Glutamatergic neuron (in vitro differentiated cells): ENCODE results near the gene VAMP8. TPM values are rescaled to one million over a fixed set of nuclear protein-coding genes. Genes with fewer than 3 reads are reported as not detected.

Experiments
- DNase-seq: peaks from one replicate; pipeline ENCODE4 v3.0.0; 2022
- H3K27ac Mint-ChIP-seq: one replicate; pipeline ENCODE4 v1.8.0; 2020; ENCODE audit warnings: mild to moderate bottlenecking, mixed read lengths, inconsistent platforms; ENCODE audit not compliant: unreplicated experiment
- H3K27me3 Mint-ChIP-seq: one replicate; pipeline ENCODE4 v1.8.0; 2020; ENCODE audit warnings: mild to moderate bottlenecking, moderate library complexity, mixed read lengths, inconsistent platforms; ENCODE audit not compliant: unreplicated experiment
- H3K36me3 Mint-ChIP-seq: one replicate; pipeline ENCODE4 v1.8.0; 2020; ENCODE audit warnings: mild to moderate bottlenecking, mixed read lengths, inconsistent platforms; ENCODE audit not compliant: unreplicated experiment
- H3K4me1 Mint-ChIP-seq: one replicate; pipeline ENCODE4 v1.8.0; 2020; ENCODE audit warnings: mild to moderate bottlenecking, low read depth, mixed read lengths, inconsistent platforms; ENCODE audit not compliant: unreplicated experiment
- H3K4me3 Mint-ChIP-seq: one replicate; pipeline ENCODE4 v1.8.0; 2020; ENCODE audit warnings: mild to moderate bottlenecking, mixed read lengths, inconsistent platforms; ENCODE audit not compliant: unreplicated experiment
- H3K9me3 Mint-ChIP-seq: one replicate; pipeline ENCODE4 v1.8.0; 2020; ENCODE audit warnings: mild to moderate bottlenecking, moderate library complexity, mixed read lengths, inconsistent platforms; ENCODE audit not compliant: unreplicated experiment
- total RNA-seq: library from RNA; stranded (reverse); fragmentation: NEBNext Ultra II Directional; extraction: Animal tissue kit (Norgen Biotek cat#: 25700); gene quantifications from one replicate; pipeline ENCODE4 v1.2.1, GENCODE V29; 2021; ENCODE audit not compliant: unreplicated experiment
- TF ChIP-seq, protein P1 (sequence below): fragments of 200-600 bp; sonication (generic); IDR thresholded peaks from one replicate; pipeline ENCODE4 v1.5.0; 2021; ENCODE audit not compliant: partially characterized antibody, unreplicated experiment

The VAMP8 gene
- total RNA-seq, 1 donor from 2014 or later: 0.78 TPM

DNA sequence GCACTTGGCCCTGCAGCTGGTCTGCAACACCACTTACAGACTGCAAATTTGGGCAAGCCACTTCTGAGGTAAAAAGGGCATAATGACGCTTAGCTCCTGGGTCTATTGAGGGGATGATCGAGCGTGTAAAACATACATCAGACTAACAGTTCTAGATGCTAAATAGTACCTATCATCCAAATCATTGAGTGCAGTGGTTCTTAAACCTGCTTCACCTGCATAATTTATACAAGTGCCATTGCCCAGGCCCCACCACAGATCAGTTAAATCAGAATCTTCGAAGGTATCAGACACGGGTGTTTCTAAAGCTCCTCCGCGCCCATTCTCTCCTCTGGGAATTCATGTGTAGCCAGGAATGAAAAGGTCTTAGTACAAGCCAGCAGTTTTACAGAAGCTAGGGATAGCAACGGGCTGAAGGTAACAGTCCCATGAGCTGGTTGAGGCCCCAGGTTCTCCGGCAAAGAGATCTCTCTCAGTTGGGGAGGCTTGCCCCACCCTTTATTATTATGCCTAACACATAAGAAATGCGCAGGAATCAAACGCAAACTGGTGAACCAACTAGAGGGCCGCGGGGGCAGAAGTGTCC lies 17.4 kb downstream of the VAMP8 start:
- H3K4me1 Mint-ChIP-seq: peaks cover 4% of the 10 kb centered on the region
- H3K27ac Mint-ChIP-seq: peak overlapping the region; percentile 91
- DNase-seq: no peak
- no peaks in the 10 kb centered on the region for H3K36me3 Mint-ChIP-seq
- peaks cover 9% of the 10 kb centered on the region for H3K9me3 Mint-ChIP-seq
- peak overlapping the region; percentile 100 for H3K4me3 Mint-ChIP-seq
- TF ChIP-seq, protein P1, sequence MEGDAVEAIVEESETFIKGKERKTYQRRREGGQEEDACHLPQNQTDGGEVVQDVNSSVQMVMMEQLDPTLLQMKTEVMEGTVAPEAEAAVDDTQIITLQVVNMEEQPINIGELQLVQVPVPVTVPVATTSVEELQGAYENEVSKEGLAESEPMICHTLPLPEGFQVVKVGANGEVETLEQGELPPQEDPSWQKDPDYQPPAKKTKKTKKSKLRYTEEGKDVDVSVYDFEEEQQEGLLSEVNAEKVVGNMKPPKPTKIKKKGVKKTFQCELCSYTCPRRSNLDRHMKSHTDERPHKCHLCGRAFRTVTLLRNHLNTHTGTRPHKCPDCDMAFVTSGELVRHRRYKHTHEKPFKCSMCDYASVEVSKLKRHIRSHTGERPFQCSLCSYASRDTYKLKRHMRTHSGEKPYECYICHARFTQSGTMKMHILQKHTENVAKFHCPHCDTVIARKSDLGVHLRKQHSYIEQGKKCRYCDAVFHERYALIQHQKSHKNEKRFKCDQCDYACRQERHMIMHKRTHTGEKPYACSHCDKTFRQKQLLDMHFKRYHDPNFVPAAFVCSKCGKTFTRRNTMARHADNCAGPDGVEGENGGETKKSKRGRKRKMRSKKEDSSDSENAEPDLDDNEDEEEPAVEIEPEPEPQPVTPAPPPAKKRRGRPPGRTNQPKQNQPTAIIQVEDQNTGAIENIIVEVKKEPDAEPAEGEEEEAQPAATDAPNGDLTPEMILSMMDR: no peak
- peaks cover 15% of the 10 kb centered on the region for H3K27me3 Mint-ChIP-seq

DNA sequence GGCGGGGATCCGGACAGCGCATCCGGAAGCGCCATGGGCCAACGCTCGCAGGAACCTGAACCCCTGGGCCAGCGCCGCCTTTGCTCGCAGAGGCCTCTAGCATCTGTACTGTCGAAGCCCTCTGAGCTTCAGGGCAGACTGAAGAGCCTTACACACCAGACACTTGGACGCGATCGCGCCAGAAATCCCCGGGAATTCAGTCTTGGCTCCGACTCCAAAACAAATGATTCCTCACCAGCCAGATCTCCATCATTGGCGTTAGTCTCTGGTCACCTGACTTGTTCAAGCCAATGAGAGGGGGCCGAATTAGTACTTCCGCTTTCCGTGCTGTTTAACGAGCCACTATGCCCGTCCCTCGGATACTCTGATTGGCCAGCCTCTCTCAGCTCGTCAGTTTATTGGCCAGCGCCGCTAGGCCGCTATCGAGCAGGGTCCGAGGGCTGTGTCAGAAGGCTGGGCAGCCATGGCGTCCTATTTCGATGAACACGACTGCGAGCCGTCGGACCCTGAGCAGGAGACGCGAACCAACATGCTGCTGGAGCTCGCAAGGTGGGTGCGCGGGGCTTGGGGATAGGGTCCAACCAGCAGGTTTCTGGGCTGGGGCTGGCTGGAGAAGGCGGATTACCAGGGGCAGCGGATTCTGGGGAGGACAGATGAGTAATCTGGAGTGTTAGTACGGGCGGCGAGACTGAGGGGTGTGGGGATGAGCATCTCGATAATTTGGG lies 18.1 kb downstream of the VAMP8 start, which contains the start of gene RNF181:
Gene RNF181, plus strand, starts transcription at position 445 of the 725 bp plus-strand sequence. Its CDS starts 19 bp downstream, at position 464.
- H3K27me3 Mint-ChIP-seq: peaks cover 15% of the 10 kb centered on the region
- peak within 1 kb of the TSS; percentile 100 for H3K4me3 Mint-ChIP-seq
- H3K36me3 Mint-ChIP-seq: no peaks in the 10 kb centered on the region
- TF ChIP-seq, protein P1: no peak
- peak within 1 kb of the TSS; percentile 91 for H3K27ac Mint-ChIP-seq
- peaks cover 7% of the 10 kb centered on the region for H3K9me3 Mint-ChIP-seq
- peaks cover 2% of the 10 kb centered on the region for H3K4me1 Mint-ChIP-seq
- DNase-seq: peak; percentile 90

DNA sequence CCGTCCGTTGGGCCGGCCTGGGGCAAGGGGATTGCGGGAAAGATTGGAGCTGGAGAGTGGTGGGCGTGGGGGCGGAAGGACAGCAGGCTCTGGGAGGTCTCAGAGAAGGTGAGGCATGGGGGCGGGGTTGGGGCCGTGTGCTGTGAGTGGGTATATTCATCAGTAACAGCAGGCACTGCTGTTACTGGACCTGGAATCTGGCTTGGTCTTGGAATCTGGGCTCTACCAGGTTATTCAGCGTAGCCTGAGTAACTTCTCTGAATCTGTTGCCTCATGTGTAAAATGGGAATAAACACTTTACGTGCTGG lies 18.6 kb downstream of the VAMP8 start:
- Mint-ChIP-seq H3K27ac (peak overlapping the region; percentile 91), H3K9me3 (peaks cover 7% of the 10 kb centered on the region), H3K4me3 (peak overlapping the region; percentile 100), H3K36me3 (no peaks in the 10 kb centered on the region), H3K27me3 (peaks cover 13% of the 10 kb centered on the region), H3K4me1 (peaks cover 2% of the 10 kb centered on the region)
- TF ChIP-seq, protein P1: no peak
- DNase-seq: no peak

DNA sequence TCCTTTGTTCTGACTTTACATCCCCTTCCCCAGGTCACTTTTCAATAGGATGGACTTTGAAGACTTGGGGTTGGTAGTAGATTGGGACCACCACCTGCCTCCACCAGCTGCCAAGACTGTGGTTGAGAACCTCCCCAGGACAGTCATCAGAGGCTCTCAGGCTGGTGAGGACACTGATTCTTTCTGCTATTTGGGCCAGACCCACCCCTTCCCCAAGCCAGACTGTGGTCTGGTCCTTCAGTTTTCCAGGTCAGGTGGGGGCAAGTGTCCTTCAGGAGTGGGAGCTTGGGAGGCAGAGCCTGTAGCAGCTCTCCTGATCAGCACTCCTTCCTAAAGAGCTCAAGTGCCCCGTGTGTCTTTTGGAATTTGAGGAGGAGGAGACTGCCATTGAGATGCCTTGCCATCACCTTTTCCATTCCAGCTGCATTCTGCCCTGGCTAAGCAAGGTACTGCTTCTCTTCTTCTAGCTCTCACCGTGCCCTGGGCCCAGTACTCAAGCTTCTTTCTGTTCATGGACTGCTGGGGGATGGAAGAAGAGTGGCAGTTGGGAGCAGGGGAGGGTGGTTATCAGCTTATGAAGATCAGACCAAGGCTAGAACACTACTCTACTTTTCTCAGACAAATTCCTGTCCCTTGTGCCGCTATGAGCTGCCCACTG lies 19.2 kb downstream of the VAMP8 start:
- DNase-seq: no peak
- TF ChIP-seq, protein P1: no peak
- Mint-ChIP-seq H3K27ac (no peak overlapping the region), H3K27me3 (peaks cover 13% of the 10 kb centered on the region), H3K9me3 (peaks cover 7% of the 10 kb centered on the region), H3K4me1 (peaks cover 2% of the 10 kb centered on the region), H3K36me3 (no peaks in the 10 kb centered on the region), H3K4me3 (peak overlapping the region; percentile 100)

DNA sequence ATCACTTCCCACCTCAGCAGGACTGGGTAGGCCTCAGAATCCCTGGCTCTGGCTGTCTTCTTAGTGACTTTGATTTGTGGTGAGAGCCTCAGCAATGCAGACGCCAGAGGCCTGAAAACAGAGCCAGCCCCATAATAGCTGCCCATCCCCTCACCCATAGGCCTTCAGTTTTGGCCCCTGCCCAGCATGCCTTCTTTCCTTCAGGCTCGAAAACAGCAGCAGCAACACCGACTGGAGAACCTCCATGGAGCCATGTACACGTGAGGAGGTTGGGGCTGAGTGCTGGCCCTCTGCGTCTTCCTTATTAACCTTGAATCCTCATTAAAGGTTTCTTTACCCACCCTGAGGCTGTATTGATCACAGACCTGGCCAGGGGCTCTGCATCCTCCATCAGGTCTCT lies 19.9 kb downstream of the VAMP8 start:
- Mint-ChIP-seq H3K9me3 (peaks cover 7% of the 10 kb centered on the region), H3K27me3 (peaks cover 15% of the 10 kb centered on the region), H3K36me3 (no peaks in the 10 kb centered on the region), H3K4me1 (peaks cover 2% of the 10 kb centered on the region), H3K27ac (no peak overlapping the region), H3K4me3 (peak overlapping the region; percentile 100)
- DNase-seq: no peak
- TF ChIP-seq, protein P1: no peak
